SU-DHL-6 (cell line): ENCODE results near the gene CCDC9B.

Experiments
- CTCF ChIP-seq: fragments of 200-600 bp; sonication (generic); IDR thresholded peaks from one replicate; pipeline ENCODE4 v1.5.1; 2017; ENCODE audit warnings: antibody characterized with exemption, mild to moderate bottlenecking, low read length, moderate library complexity; ENCODE audit not compliant: insufficient read depth, poor library complexity, severe bottlenecking
- EZH2phosphoT487 ChIP-seq: fragments of 200-600 bp; sonication (generic), shearing (Covaris generic); conservative IDR thresholded peaks from 2 replicates; pipeline ENCODE4 v1.6.1; 2018; ENCODE audit warnings: mild to moderate bottlenecking, antibody characterized with exemption, low read length, moderate library complexity, mixed read lengths

- no peak for TF ChIP-seq CTCF
- TF ChIP-seq EZH2phosphoT487, result no peak
Measured at GRCh38 chr15:40286794-40287193, 53.9 kb downstream of the CCDC9B start.
